GM21723 (cell line): ENCODE measurements around the gene SRSF10.
"Not testable (repeated sequence)": the region's sequence is repeated elsewhere in the genome, so short reads cannot be mapped to it uniquely, and the experiment has no call there.

Source experiments
- ATAC-seq: cut with Tn5 transposase; IDR thresholded peaks from one replicate; pipeline ENCODE4 v1.9.1; 2021; ENCODE audit warnings: mild to moderate bottlenecking, moderate library complexity; ENCODE audit not compliant: unreplicated experiment

SRSF10 gene

GRCh38 chr1:23979881-23980727 is at the start of gene SRSF10:
Gene SRSF10 (minus strand): TSS chr1:23980327. CDS start chr1:23980255, 72 bp downstream.
- peak; percentile 87 for ATAC-seq

- no peak for ATAC-seq
Measured at GRCh38 chr1:24027838-24028468, 47.8 kb upstream of the SRSF10 start.

DNA sequence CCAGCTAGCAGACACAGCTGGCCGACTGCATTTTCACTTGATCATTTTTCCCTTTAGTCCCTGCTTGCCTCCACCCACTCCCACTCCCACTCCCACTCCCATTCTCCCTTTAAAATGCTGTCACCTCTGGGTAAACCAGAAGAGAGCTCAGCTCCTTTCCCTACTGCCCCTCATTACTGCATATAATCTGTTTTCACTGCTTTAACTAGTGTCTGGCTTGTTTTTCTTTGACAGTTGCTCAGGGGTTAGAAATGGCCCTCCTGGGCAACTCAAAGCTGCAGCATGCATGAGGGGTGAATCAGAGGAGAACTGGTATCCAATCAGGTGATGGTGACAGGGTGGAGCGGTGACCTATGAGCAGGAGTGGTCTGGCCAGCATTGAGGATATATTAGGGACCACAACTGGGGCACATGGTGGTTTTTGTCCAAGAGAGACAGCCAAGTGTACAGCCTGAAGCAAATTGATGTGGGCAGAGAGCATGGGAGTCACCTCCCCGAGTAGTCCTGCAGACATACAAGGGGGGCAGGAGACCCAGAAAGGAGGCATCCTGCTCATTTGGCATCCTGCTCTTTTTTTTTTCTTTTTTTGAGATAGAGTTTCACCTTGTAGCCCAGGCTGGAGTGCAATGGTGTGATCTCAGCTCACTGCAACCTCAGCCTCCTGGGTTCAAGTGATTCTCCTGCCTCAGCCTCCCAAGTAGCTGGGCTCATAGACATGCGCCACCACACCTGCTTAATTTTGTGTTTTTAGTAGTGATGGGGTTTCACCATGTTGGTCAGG is 42.6 kb upstream of the SRSF10 start:
- no peak for ATAC-seq

DNA sequence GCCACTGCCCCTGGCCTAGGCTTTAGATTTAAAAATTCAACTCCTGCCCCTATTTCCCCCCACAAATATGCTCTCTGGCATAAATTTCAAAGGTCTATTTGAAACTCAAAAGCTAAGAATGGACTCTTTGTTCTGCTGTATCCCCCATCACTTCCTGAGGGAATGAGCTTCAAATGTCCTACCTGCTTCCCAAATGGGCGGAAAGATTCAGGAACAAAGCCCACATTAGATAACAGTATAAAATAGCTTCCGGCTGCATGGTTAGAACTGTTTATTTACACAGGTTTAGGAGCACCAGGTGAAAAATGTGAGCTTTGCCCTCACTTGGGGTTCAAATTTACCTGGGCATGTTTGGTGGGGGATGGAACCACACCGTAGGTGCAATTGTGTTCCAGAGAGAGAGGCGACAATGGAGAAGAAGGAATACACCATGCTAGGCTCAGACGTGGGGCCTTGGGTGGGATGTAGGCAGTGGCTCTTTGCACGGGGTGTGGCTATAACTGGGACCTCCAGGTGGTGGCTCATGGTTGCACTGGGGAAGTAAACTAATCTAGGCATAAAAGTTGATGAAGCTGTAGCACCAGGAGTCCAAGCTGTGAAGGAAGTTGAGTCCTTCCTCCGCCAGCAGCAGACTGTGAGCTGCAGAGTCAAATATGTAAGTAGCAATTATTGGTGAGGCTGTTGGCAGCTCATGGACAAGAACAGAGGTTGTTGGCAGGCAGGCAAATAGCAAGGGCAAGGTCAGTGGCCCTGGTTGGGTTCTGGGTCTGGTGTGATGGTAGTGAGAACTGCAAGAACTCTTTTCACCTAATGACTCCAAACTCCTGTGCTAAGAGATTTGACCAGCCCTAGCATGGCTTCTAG is 41.5 kb upstream of the SRSF10 start:
- ATAC-seq = no peak

- no peak for ATAC-seq
Measured at GRCh38 chr1:24020470-24020869, 40.3 kb upstream of the SRSF10 start.

GRCh38 chr1:24020025-24020424 is 39.9 kb upstream of the SRSF10 start:
- no peak for ATAC-seq

DNA sequence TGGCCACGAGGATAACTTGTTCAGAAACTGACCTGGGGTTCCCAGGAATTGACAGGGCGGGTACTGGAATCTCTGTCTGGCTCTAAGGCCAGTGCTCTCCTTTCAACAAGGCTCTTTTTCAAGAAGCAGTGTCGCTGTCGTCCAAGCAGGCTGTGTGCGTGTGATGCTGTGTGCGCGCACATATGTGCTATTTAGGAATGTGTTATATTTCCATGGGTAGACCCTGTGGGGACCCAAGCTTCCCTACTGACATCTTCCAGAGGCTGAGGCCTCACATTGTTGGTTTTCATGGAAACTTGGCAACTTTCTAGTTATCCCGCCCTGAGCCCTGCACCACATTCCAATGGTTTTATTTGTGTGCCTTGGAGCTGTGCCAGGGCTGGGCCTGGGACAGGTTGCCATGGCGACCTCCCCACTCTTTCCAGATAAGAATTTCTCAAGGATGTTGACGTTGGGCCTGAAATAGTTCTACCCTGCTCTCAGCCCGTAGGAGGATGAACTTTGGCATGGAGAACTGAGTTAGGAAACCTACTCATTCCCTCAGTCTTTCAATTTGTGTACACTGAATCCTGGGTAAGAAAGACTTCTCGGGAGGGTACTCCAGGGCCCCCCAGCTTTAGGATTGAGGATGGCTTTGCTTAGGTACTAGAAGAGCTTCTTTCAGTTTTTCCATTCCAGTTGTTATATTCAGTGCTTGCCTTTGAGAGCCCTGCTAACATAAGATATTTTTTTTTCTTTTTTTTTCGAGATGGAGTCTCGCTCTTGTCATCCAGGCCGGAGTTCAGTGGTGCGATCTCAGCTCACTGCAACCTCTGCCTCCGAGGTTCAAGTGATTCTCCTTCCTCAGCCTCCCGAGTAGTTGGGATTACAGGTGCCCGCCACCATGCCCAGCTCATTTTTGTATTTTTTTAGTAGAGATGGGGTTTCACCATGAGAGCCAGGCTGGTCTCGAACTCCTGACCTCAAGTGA is 38.8 kb upstream of the SRSF10 start:
- no peak for ATAC-seq

DNA sequence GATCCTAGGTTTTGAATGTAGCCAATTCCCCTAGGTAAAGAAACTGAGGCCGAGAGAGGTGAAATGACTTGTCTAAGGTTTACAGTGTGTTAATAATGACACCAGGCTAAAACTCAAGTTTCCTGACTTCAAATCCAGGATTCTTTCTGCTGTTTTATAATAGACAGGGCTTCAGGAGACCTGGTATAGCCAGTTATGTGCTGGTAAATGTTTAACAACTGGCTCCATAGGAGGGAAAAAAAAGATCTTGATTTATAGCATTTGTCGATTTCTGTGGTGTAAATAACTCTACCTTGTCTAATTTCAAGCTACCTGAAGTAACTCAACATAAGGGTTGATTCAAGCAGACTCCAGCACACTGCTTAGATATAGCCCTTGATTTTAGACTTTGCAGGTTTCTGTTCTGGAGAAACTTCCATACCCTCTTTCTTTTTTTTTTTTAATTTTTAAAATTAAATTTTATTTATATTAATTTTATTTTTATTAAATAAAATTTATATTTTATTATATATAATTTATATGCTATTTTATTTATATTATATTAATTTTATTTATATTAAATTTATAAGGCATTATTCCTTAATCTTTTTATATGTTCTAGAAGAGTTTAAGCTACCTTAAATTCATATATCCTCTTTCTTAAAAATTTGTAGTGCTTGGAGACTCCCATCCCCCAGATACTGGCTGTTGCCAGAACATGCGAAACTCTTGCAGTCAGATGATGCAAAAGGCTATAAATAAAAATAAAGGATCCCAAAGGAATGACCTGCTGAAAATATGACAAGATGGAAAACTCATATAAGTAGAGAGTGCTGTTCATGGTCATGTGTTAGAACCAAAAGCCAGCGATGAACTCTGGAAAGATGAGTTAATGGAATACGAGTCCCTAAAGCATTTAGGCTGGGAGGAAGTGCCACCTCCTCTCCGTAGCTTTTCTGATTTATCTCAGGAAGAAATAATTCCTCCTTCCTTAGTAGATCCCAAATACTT is 35.4 kb upstream of the SRSF10 start:
- ATAC-seq = no peak

DNA sequence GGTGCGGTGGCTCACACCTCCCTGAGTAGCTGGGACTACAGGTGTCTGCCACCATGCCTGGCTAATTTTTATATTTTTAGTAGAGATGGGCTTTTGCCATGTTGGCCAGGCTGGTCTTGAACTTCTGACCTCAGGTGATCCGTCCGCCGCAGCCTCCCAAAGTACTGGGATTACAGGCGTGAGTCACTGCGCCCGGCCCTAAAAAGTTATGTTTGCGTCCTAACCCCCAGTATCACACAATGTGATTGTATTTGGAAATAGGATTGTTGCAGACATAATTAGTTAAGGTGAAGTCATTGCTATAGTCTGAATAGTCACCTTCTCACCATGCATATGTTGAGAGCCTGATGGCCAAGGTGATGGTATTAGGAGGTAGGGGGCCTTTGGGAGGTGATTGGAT is 32.8 kb upstream of the SRSF10 start:
- ATAC-seq = not testable (repeated sequence)

DNA sequence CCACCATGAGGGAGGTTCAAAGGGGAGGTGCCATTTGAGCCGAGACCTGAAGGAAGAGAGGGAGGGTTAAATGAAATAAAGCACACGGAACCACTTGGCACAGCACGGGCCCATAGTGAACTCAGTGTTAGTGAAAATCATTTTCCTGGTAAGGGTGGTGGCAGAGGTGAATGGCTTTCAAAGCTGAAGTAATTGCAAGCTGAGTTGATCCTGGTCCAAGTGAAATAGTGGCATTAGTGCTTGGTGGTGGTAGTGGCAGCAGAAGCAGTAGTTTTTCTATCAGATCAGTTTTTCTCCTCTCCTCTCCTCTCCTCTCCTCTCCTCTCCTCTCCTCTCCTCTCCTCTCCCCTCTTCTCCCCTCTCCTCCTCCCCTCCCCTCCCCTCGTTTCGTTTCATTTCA is 30.5 kb upstream of the SRSF10 start:
- no peak for ATAC-seq

DNA sequence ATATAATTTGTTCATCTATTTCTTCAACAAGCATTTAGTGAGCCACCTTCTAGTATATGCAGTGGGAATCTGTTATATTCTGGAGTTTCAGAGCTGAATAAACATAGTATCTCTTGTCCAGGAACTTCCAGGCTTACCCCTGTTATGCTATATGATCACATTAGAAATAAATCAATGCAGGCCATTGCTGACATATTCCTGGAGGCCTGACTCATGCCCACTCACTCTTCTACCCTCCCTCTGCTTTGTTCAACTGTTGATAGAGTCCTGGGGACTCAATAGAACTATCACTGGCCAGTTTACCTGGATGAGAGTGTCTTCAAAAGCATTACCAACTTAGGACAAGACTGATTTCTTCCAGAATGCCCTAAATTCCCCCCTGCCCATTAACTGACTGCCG is 29.3 kb upstream of the SRSF10 start:
- ATAC-seq = no peak

GRCh38 chr1:24008574-24009184 is 28.6 kb upstream of the SRSF10 start:
- not testable (repeated sequence) for ATAC-seq

GRCh38 chr1:24007079-24007478 is 27.0 kb upstream of the SRSF10 start:
- no peak for ATAC-seq

- no peak for ATAC-seq
Measured at GRCh38 chr1:24005163-24005562, 25.0 kb upstream of the SRSF10 start.

DNA sequence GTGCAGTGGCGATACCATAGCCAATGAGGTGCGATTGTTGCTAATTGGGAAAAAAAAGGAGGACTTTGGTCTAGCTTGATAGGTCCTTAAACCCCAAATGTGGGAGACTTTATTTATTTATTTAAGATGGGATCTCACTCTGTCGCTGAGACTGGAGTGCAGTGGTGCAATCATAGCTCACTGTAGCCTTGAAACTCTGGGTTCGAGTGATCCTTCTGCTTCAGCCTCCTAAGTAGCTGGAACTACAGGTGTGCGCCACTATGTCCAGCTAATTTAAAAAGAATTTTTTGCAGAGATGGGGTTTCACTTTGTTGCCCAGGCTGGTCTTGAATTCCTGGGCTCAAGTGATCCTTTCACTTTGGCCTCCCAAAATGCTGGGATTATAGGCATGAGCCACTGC is 24.0 kb upstream of the SRSF10 start:
- ATAC-seq = no peak

GRCh38 chr1:24003331-24003972 is 23.3 kb upstream of the SRSF10 start:
- ATAC-seq = no peak

DNA sequence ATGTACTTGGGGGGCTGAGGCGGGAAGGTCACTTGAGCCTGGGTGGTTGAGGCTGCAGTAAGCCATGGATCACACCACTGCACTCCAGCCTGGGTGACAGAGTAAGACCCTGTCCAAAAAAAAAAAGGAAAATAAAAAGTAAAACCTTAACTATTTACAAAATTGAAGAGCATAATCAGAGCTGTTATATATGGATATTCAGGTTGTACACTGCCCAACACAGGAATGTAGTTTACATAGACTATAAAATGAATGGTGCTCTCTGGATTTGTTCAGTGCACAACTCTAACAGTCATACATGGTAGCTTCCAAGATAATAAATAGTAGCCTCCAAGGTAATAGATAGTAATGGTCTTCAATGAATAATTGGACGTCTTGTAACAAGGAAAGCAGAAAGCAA is 22.6 kb upstream of the SRSF10 start:
- no peak for ATAC-seq
